ENCODE data around the gene MYL6B. TPM values are rescaled to one million over a fixed set of nuclear protein-coding genes. Genes with fewer than 3 reads are reported as not detected.

MYL6B gene
- total and polyA plus RNA-seq, 8 donors = 32.6 to 193 (median 161) TPM

- TF ChIP-seq CTCF (IDR thresholded peaks at IDR 0.05) = no peak
- intact Hi-C loops (cut with DNase I) = no loop called here
- no peak overlapping the region for H3K4me3 ChIP-seq
- ATAC-seq (no peak), DNase-seq (no peak)
- H3K27ac ChIP-seq = peak overlapping the region in 1 of 2 donors; percentile 33
- H3K27me3 ChIP-seq = no peaks in the 10 kb centered on the region
- no peaks in the 10 kb centered on the region for H3K9me3 ChIP-seq
- peaks cover 16 to 40% of the 10 kb centered on the region in 2 donors for H3K4me1 ChIP-seq
- peaks cover 0 to 92% of the 10 kb centered on the region in 2 donors for H3K36me3 ChIP-seq
Measured at GRCh38 chr12:56163533-56164344, 11.4 kb downstream of the MYL6B start.

DNA sequence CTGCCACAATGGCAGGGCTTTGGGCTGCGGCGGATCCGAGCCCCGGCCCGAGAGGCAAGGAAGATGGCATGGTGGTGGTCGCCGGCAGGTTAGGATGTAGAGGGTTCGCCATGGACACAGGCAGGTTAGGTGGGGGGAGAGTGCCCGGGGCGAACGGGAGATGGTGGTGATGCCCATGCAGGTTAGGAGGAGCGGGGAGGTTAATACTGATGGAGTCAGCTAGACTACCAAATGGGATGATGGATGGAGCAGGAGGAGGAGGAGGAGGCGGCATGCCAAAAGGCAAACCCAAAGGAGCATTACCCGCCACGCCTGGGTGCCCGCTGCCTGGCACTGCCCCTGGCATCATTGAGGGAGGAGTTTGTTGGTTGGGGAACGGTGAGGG lies 11.9 kb downstream of the MYL6B start:
- no peak for DNase-seq
- Histone ChIP-seq H3K4me1 (peaks cover 16 to 38% of the 10 kb centered on the region in 2 donors), H3K27ac (peak overlapping the region in 1 of 2 donors; percentile 33), H3K4me3 (no peak overlapping the region), H3K36me3 (peaks cover 0 to 98% of the 10 kb centered on the region in 2 donors), H3K9me3 (no peaks in the 10 kb centered on the region), H3K27me3 (no peaks in the 10 kb centered on the region)
- intact Hi-C loops (cut with DNase I) = no loop called here
- no peak for TF ChIP-seq CTCF (IDR thresholded peaks at IDR 0.05)
- ATAC-seq = no peak

DNA sequence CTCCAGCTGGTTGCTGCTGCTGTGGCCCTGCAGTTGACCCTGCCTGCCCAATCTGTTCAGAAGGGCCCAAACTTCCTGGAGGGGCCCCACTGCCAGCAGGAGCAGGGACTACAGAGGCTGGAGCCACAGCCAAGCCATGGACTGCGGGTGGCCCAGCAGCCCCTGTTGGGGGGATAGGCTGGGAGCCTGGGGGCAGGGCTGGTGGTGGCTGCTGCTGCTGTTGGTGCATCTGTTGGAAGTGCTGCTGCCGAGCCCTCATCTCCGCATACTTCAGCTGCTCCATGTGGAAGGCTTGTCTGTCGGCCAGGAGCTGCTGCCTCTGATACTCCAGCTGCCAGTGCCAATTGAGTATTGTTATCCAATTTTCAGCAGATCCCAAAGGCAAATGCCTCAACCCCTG lies 13.0 kb downstream of the MYL6B start:
- intact Hi-C loops (cut with DNase I) = no loop called here
- no peak for DNase-seq

GRCh38 chr12:56169229-56169759 lies 16.9 kb downstream of the MYL6B start:
- no peaks in the 10 kb centered on the region for H3K4me1 ChIP-seq
- ATAC-seq (no peak), DNase-seq (no peak)
- intact Hi-C loops (cut with DNase I) = no loop called here
- H3K4me3 ChIP-seq = no peak overlapping the region
- H3K36me3 ChIP-seq = peaks cover 0 to 98% of the 10 kb centered on the region in 2 donors
- H3K9me3 ChIP-seq = no peaks in the 10 kb centered on the region
- no peaks in the 10 kb centered on the region for H3K27me3 ChIP-seq
- TF ChIP-seq CTCF (IDR thresholded peaks at IDR 0.05) = no peak
- H3K27ac ChIP-seq = no peak overlapping the region

More for the DNA sequence above, 13.0 kb downstream of the MYL6B start:
- Histone ChIP-seq H3K27me3 (no peaks in the 10 kb centered on the region), H3K9me3 (no peaks in the 10 kb centered on the region), H3K4me3 (no peak overlapping the region), H3K36me3 (peaks cover 0 to 98% of the 10 kb centered on the region in 2 donors), H3K27ac (no peak overlapping the region), H3K4me1 (peaks cover 7 to 28% of the 10 kb centered on the region in 2 donors)
- no peak for ATAC-seq
- no peak for TF ChIP-seq CTCF (IDR thresholded peaks at IDR 0.05)

DNA sequence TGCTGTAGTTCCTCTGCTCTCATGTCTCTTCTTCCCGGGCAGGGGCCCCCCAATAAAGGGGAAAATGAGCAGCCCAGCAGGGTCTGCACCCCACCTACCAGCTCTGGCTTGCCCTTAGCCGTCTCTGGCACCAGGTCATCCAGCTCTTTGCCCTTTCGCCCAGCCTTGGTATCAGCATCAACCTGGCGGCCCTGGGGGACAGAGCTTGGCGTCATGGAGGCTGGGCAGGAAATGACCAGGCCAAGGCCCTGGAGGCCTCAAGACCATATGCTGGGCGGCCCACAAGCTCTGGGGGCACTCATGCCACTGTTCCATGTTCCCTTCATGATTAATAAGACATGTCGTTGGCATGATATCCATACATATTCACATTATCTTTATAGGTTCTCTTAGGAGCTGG lies 20.5 kb downstream of the MYL6B start:
- H3K4me1 ChIP-seq = no peaks in the 10 kb centered on the region
- H3K27me3 ChIP-seq = no peaks in the 10 kb centered on the region
- ATAC-seq (no peak), DNase-seq (no peak)
- TF ChIP-seq CTCF (IDR thresholded peaks at IDR 0.05) = no peak
- no peak overlapping the region for H3K4me3 ChIP-seq
- H3K36me3 ChIP-seq = peaks cover 4 to 100% of the 10 kb centered on the region in 2 donors
- no peak overlapping the region for H3K27ac ChIP-seq
- no peaks in the 10 kb centered on the region for H3K9me3 ChIP-seq
- intact Hi-C loops (cut with DNase I) = no loop called here

All from left lung (tissue), 10 donors.